GM21619 (cell line): ENCODE measurements around the gene C2CD3.
"Not testable (repeated sequence)": the region's sequence is repeated elsewhere in the genome, so short reads cannot be mapped to it uniquely, and the experiment has no call there.

Source experiments
- ATAC-seq: cut with Tn5 transposase; IDR thresholded peaks from one replicate; pipeline ENCODE4 v1.9.1; 2021; ENCODE audit not compliant: unreplicated experiment

C2CD3 gene

DNA sequence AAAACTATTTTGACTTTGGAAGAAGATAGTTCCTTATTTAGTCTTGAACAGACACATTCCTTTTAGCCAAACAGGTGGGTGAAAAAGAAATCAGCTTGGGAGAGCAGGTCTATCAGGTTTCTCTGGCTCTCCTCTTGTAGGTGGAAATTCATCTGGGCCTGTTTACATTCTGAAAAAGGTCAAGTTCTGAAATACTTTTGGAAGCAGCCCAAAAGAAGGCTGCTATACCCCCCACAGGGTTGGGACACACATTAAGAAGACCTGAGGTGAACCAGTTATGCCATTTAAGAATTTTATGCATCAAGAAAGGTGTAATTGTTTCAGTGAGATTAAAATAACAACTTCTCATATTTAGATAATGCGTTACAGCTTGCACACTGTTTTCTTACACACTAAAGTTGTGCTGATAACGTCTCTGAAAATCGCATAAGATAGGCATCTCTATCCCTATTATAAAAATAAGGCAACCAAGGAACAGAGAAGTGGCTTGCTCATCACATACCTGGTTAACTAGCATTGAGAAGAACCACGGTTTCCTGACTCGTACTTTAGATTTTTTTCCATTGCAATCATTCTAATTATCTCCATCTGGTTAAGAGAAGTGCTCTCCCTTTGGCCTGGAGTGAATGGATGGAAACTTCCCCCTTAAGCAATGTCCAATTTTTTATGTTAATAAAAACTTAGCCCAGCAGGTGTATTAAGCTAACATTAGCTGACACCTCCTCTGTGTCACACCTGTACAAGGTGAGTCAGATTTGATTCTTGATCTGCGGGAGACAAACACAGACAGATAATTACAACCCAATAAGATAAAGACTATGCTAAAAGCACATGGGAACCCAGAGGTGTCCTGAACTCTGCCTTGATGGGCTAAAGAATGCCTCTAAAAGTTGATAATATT lies 101.4 kb downstream of the C2CD3 start:
- no peak for ATAC-seq

DNA sequence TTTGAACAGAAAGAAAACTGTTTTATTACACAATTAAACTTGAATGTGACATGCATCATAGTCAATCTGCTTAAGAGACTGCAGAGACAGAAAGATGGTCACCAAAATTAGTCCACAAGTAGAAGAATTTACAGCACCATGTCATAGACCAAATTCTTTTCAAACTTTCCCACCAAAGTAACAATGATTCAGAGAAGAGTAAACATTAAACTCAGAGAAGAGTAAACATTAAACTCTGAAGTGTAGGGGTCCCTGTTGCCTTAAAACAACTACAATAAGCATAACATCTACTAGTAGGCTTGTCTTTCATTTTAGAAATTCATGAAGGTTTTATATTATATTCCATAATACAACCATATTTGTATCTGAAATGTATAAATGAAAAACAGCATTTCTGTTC lies 104.1 kb downstream of the C2CD3 start:
- not testable (repeated sequence) for ATAC-seq

DNA sequence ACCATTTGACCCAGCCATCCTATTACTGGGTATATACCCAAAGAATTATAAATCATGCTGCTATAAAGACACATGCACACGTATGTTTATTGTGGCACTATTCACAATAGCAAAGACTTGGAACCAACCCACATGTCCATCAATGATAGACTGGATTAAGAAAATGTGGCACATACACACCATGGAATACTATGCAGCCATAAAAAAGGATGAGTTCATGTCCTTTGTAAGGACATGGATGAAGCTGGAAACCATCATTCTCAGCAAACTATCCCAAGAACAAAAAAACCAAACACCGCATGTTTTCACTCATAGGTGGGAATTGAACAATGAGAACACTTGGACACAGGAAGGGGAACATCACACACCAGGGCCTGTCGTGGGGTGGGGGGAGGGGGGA lies 105.3 kb downstream of the C2CD3 start:
- ATAC-seq: not testable (repeated sequence)

DNA sequence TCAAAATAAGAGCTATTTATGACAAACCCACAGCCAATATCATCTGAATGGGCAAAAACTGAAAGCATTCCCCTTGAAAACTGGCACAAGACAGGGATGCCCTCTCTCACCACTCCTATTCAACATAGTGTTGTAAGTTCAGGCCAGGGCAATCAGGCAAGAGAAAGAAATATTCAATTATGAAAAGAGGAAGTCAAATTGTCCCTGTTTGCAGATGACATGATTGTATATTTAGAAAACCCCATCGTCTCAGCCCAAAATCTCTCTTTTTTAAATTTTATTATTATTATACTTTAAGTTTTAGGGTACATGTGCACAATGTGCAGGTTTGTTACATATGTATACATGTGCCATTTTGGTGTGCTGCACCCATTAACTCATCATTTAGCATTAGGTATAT lies 107.2 kb downstream of the C2CD3 start:
- not testable (repeated sequence) for ATAC-seq

DNA sequence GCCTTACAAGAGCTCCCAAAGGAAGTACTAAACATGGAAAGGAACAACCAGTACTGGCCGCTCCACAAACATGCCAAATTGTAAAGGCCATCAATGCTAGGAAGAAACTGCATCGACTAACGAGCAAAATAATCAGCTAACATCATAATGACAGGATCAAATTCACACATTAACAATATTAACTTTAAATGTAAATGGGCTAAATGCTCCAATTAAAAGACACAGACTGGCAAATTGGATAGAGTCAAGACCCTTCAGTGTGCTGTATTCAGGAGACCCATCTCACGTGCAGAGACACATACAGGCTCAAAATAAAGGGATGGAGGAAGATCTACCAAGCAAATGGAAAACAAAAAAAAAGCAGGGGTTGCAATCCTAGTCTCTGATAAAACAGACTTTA lies 109.2 kb downstream of the C2CD3 start:
- ATAC-seq: not testable (repeated sequence)

DNA sequence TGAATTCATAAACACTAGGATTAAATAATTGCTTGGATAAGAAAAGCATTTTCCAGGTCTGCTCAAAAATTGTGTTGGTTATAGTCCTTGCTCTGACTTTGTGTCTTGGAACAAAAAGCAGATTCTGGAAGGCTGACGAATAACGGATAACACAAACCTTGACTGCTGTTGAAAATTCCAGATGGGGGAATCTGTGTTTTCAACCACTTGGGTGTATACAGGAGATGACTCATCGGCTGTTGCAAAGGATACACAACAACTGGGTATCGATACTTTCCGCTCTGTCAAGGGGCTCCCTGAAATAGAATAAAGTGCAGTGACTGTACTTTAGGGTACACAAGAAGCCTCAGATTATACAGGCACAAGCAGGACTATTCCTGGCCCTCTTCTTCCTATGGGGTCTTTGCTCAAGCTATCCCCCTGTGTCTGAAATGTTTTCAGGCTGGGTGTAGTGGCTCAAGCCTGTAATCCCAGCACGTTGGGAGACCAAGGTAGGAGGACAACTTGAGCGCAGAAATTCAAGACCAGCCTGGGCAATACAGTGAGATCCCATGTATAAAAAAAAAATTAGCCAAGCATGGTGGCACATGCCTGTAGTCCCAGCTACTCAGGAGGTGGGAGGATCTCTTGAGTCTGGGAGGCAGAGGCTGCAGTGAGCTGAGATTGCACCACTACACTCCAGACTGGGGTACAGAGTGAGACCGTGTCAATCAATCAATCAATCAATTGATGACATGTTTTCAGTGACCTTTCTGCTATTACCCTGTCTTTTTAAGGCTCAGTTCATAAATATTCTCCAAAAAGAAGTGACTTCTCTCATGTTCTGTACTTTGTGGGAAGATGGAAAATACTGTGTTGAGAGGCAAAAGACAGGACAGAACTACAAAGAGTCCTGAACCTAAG lies 113.3 kb downstream of the C2CD3 start:
- ATAC-seq: no peak

DNA sequence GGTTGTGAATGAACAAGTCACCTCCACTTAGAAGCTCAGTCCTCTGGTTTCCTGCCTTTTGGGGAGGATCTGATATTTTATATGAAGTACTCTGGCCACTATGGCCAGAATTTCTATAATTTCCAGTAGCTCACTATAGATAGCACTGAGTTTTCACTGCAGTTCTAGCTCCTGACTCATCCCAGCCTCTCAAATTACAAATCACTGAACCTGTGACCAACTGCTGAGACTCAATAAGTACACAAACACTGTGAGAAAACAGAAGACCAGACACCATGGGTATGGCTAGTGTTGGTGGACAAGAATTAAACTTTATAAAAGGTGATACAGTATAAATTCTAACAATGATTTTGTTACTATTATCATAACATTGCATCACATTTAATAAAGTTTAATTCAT lies 114.9 kb downstream of the C2CD3 start:
- no peak for ATAC-seq

DNA sequence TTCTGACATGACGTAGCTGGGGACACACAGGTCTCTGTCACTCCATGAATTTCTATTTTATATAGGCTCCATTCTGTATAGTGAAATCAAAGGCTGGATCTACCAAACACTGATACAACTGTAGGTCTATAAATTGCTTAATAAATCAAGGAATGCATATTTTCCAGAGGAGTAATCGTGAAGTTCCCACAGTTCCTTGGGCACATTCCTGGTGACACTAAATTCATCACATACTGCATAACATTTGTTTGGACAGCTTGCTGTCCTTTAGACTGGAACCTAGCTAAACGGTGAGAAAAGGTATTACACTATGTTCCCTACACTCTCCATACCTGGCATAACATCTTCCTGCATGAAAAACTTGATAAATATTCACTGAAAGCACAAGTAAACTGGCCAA lies 120.3 kb downstream of the C2CD3 start:
- ATAC-seq: no peak

DNA sequence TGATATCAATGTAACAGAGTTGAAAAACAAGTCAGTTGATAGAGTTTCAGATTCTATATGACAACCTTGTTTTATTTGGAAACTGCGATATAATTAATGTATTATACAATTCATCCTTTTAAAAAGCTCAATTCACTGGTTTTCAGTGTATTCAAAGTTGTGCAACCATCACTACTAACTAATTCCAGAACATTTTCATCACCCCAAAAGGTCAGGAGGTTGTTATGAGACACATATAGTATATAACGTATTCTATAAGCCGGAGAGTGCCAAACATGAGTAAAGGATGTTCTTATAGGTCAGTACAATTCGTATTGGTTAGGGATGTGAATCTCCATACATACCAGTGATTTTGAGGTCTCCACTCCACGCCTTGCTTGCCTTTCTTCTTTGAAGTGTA lies 121.8 kb downstream of the C2CD3 start:
- ATAC-seq: no peak

DNA sequence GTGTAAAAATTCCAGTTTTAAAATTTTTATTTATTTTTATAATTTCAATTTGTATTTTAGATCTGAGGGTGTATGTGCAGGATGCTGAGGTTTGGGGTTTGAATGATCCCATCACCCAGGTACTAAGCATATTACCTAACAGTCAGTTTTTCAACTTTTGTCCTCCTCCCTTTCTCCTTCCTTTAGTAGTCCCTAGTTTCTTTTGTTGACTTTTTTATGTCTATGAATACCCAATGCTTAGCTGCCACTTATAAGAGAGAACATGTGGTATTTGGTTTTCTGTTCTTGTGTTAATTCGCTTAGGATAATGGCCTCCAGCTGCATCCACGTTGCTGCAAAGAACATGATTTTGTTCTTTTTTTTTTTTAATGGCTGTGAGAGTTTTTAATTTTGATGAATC lies 126.3 kb downstream of the C2CD3 start:
- ATAC-seq: no peak

DNA sequence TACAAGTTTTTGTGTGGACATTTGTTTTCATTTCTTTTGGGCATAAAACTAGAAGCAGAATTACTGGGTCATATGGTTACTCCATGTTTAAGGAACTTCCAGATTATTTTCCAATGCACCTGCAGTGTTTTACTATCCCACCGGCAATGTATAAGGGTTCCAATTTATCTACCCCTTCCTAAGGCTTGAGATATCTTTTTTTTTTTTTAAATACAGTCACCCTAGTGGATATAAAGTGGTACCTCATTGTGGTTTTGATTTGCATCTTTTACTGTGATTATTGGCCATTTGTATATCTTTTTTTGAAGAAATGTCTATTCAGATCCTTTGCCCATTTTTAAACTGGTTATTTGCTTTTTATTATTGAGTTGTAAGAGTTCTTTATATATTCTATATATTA lies 127.4 kb downstream of the C2CD3 start:
- no peak for ATAC-seq

DNA sequence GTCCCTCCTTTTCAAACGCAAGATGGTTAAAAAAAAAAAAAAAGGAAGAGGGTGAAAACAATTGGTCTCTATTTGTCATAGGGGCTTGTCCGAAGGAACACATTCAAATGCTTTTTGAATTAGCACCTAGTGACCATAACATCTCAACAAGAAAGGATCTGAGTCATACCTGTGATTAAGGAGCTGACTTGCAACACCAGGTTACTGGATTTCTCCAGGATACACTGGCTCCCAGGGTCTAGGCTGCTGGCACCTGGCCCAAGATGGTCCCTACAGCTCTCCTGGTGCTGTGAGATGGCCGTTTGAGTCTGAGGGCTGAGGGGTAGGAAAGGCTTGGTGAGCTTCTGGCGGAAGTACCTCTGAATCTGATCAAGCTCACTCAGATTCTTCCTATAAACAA lies 133.5 kb downstream of the C2CD3 start:
- no peak for ATAC-seq

DNA sequence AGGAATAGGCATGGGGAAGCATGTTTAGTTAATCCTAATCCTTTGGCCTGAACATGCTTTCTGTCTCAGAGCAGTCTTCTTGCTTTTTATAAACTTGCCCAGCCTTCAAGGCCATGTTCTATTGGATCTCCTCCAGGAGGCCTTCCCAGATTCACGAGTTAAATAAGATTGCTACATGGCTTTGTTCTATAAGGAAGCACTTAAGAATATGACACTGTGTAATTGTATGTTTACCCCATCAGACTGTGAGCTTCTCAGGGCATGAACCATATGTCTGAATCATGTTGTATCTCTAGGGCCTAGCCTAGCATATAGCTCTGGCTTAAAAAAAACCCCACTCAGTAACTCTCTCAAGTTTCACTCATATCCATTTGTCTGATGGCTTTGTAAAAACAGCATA lies 135.5 kb downstream of the C2CD3 start:
- ATAC-seq: no peak

DNA sequence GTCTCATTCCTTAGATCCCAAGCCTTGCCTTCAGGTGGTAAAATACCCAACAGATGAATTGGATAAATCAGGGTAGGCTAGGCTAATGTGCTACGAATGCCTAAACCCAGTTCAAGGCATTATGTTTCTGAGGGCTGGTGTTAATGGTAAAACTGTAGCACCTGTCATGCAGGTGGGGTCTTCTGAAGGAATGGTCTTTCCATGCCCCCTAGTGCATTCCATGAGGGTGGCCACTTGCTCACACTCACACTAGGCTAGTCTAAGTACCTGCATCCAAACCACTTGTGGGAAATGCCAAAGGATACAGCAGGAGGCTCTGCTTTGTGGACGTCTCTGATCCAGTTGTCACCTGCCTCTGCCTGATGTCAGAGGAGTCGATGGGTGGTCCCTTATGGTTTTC lies 137.8 kb downstream of the C2CD3 start:
- ATAC-seq: no peak

DNA sequence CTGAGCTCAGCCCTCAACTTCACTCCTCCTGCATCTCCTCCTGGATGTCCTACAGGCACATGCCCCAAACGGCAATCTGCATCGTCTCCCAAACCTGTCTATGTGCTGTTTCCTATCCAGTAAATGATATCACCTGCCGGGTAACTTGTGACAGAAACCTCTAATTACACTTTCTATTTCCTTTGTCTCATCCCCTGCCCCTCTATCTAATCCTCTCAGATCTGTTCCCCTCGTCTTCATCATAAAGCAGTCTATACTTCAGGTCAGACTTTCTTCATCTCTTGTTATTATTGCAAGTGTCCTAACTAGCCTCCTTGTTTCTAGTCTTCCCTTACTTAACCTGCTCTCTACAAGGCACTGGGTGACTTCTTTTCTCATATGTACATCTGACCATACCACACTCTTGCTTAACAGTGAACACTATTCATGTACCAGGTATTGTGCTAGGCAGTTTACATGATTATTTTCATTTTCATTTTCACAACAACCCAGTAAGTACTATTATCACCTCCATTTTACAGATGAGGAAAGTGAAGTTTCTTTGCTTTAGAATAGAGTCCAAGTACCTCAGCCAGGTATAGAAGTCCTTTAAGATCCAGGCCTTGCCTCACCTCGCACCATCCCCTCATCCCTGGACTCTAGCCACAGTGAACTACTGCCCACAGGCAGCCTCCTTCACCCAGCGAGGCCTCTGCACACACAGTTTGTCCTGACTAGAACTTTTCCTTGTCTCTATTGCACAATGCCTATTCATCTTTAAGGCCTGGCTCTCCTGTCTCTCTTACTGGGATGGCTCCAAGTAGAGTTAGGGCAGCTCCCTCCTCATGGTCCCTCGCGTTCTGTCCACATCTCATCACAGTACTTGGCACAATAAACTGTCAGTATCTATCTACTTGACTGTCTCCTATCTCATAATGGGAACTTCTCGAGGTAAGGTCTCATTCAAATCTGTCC lies 139.8 kb downstream of the C2CD3 start:
- no peak for ATAC-seq

DNA sequence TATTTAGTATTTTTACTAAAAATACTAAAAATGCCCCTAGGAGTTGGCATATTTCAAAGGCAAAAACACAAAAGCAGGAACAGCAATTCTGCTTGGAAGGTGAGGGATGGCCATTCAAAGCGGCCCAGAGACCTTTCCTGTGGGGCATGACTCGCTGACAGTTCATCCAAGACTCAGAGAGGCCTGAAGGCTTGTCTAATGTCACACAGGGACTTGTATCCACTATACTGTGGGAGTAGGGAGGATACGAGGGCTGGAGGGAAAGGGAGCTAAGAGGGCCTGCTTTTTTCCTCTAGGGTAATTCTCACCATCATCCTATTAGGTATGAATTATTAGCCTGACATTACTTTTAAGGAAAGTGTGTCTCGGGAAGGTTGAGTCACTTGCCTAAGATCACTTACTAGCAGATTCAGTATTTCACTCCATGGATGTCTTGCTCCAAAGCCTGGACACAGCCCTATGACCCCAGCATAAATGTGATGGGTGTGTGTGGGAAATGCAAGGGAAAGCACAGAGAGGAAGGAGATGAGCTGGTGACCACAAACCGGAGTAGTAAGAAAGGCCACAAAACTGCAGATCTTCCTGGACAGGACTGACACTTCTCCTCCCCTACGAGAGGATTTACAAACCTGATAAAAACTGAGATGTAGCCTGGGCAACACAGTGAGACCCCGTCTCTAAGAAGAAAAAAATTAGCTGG lies 145.2 kb downstream of the C2CD3 start:
- ATAC-seq: no peak

DNA sequence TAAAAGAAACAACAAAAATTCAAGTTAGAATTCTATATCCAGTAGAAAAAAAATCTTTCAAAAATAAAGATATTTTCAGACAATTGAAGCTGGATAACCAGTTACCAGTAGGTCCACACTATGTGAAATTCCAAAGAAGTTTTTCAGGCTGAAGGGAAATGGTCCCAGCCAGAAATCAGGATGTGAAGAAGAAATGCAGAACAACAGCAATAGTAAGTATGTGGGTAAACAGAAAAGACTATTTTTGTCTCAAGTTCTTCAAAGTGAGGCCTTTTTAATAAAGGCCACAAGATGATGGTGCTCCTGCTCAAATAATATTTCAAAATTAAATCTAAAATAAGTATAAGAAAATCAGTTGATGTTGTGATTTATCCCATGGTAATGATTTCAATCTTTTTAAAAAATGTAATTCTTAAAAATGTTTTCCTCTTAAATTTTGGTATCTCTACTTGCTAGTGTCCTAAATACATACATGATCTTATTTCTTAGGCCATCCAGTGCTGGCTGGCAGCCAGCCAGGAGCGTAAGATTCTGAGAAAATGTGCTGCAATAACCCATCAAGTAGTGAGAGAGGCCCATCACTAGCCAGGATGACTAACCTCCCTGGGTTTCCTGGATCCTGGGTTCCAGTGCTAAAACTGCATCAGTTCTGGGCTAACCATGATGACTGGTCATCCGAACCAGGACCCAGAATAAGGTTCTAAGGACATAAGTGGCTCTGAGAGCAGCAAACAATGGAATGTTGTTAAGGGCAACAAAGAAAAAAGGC lies 146.4 kb downstream of the C2CD3 start:
- no peak for ATAC-seq

DNA sequence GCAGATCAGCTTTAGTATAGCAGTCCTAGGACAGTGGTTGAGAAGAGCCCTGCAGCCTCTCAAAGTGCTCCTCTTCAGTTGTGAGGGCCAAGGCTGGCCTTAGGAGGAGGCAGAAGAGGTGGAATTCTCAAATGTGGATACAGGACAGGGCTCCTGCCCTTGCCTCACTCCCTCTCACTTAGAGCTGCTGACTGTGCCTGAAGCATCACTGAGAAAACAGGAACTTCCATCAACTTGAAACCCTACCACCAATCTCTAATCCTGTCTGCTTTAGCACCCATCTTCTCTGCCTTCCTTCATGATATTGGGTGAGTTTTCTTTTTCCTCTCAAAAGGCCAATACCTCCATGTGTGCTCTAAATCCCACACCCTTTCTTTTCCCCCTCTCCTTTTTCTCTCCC lies 147.5 kb downstream of the C2CD3 start:
- ATAC-seq: no peak

DNA sequence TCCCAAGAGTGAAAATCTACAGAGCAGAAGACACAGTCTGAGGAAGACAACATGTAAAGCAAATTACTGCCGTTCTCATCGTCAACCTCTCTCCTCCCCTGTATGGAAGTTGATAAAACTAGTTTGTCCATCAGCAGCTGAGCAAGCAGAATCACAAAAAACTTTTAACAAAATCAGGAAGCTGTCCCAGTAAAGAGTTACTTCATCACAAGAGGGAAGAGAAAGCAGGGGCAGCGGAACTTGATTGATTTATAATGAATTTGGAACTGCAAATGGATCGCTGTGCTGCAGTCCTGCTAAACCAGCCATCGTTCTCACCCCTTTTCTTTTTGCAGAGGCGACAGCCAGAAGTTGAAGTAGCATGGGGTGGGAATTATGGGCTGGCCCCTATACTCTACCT lies 148.3 kb downstream of the C2CD3 start:
- ATAC-seq: no peak

DNA sequence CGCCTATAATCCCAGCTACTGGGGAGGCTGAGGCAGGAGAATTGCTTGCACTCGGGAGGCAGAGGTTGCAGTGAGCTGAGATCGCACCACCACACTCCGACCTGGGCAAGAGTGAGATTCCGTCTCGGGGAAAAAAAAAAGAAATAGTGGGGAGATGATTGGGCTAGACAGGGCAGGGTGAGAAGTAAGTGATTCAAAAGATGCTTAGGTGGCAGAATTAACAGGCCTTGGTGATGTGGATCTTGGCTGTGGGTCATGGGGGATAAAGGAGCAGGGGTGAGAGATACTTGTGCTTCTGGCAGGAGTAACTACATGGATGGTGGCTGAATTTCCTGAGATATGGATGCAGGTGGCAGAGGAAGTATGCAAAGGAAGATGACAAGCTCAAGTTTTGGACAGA lies 148.8 kb downstream of the C2CD3 start:
- no peak for ATAC-seq
